ACC112 (cell line): ENCODE results near the gene TRPC6.

Experiments used
- H2AFZ ChIP-seq: fragments of 200-600 bp; sonication (generic); one replicate; pipeline ENCODE4 v1.6.0; 2017; ENCODE audit warnings: antibody characterized with exemption, low read length; ENCODE audit not compliant: unreplicated experiment
- H3K27ac ChIP-seq: fragments of 200-600 bp; sonication (generic); 2 replicates; pipeline ENCODE4 v1.5.1; 2014; ENCODE audit warnings: low read depth, mild to moderate bottlenecking, antibody characterized with exemption, low read length, moderate library complexity
- H3K27me3 ChIP-seq: fragments of 200-600 bp; sonication (generic); 2 replicates; pipeline ENCODE4 v1.6.1; 2014; ENCODE audit warnings: mild to moderate bottlenecking, antibody characterized with exemption, low read length, moderate library complexity, mixed read lengths; ENCODE audit not compliant: insufficient read depth
- H3K36me3 ChIP-seq: fragments of 200-600 bp; sonication (generic); 2 replicates; pipeline ENCODE4 v1.6.1; 2016; ENCODE audit warnings: mild to moderate bottlenecking, antibody characterized with exemption, low read length, moderate library complexity, mixed read lengths; ENCODE audit not compliant: insufficient read depth
- H3K4me1 ChIP-seq: fragments of 200-600 bp; sonication (generic); one replicate; pipeline ENCODE4 v1.6.1; 2016; ENCODE audit warnings: low read length, mixed read lengths; ENCODE audit not compliant: insufficient read depth, unreplicated experiment, control insufficient read depth
- H3K4me3 ChIP-seq: fragments of 200-600 bp; sonication (generic); 2 replicates; pipeline ENCODE4 v1.5.1; 2014; ENCODE audit warnings: mild to moderate bottlenecking, low read depth, low read length
- H3K79me2 ChIP-seq: fragments of 200-600 bp; sonication (generic); one replicate; pipeline ENCODE4 v1.6.0; 2016; ENCODE audit warnings: low read length; ENCODE audit not compliant: control insufficient read depth, unreplicated experiment, insufficient read depth

Gene TRPC6

GRCh38 chr11:101523634-101524260 is 60.1 kb downstream of the TRPC6 start:
- H3K79me2 ChIP-seq = no peaks in the 10 kb centered on the region
- no peak overlapping the region for H2AFZ ChIP-seq
- H3K4me3 ChIP-seq = no peak overlapping the region
- no peaks in the 10 kb centered on the region for H3K36me3 ChIP-seq
- 0 out of 2 replicates have a peak, but pooled peaks cover 3% of the 10 kb centered on the region for H3K27me3 ChIP-seq
- H3K27ac ChIP-seq = no peak overlapping the region
- no peaks in the 10 kb centered on the region for H3K4me1 ChIP-seq

GRCh38 chr11:101523193-101523592 is 60.6 kb downstream of the TRPC6 start:
- no peaks in the 10 kb centered on the region for H3K4me1 ChIP-seq
- H3K36me3 ChIP-seq = no peaks in the 10 kb centered on the region
- H3K79me2 ChIP-seq = no peaks in the 10 kb centered on the region
- H3K4me3 ChIP-seq = no peak overlapping the region
- H3K27ac ChIP-seq = no peak overlapping the region
- H2AFZ ChIP-seq = no peak overlapping the region
- H3K27me3 ChIP-seq = peaks cover 3% of the 10 kb centered on the region; the same call in 1 of the 2 replicates

- peaks cover 15% of the 10 kb centered on the region for H3K27me3 ChIP-seq
- H2AFZ ChIP-seq = no peak overlapping the region
- no peaks in the 10 kb centered on the region for H3K36me3 ChIP-seq
- no peaks in the 10 kb centered on the region for H3K4me1 ChIP-seq
- H3K27ac ChIP-seq = no peak overlapping the region
- no peaks in the 10 kb centered on the region for H3K79me2 ChIP-seq
- H3K4me3 ChIP-seq = no peak overlapping the region
These were observed 62.0 kb downstream of the TRPC6 start for GRCh38 chr11:101521821-101522220.

GRCh38 chr11:101516546-101516945 is 67.3 kb downstream of the TRPC6 start:
- Histone ChIP-seq H3K79me2 (no peaks in the 10 kb centered on the region), H3K36me3 (no peaks in the 10 kb centered on the region), H3K27ac (no peak overlapping the region), H3K4me3 (no peak overlapping the region), H2AFZ (no peak overlapping the region), H3K27me3 (peaks cover 45% of the 10 kb centered on the region), H3K4me1 (no peaks in the 10 kb centered on the region)

- Histone ChIP-seq H3K27me3 (peaks cover 25% of the 10 kb centered on the region; the same call in 1 of the 2 replicates), H3K36me3 (no peaks in the 10 kb centered on the region), H3K79me2 (no peaks in the 10 kb centered on the region), H2AFZ (no peak overlapping the region), H3K4me3 (no peak overlapping the region), H3K4me1 (no peaks in the 10 kb centered on the region), H3K27ac (no peak overlapping the region)
These were observed 72.7 kb downstream of the TRPC6 start for GRCh38 chr11:101511065-101511464.

GRCh38 chr11:101510591-101510990 is 73.2 kb downstream of the TRPC6 start:
- no peak overlapping the region for H2AFZ ChIP-seq
- no peak overlapping the region for H3K4me3 ChIP-seq
- peaks cover 22% of the 10 kb centered on the region; the same call in 1 of the 2 replicates for H3K27me3 ChIP-seq
- no peaks in the 10 kb centered on the region for H3K4me1 ChIP-seq
- H3K27ac ChIP-seq = no peak overlapping the region
- H3K36me3 ChIP-seq = no peaks in the 10 kb centered on the region
- H3K79me2 ChIP-seq = no peaks in the 10 kb centered on the region

GRCh38 chr11:101509922-101510321 is 73.9 kb downstream of the TRPC6 start:
- peaks cover 16% of the 10 kb centered on the region; the same call in 1 of the 2 replicates for H3K27me3 ChIP-seq
- H3K79me2 ChIP-seq = no peaks in the 10 kb centered on the region
- H3K4me3 ChIP-seq = no peak overlapping the region
- no peaks in the 10 kb centered on the region for H3K4me1 ChIP-seq
- no peak overlapping the region for H2AFZ ChIP-seq
- H3K36me3 ChIP-seq = no peaks in the 10 kb centered on the region
- H3K27ac ChIP-seq = no peak overlapping the region

- Histone ChIP-seq H3K27me3 (peaks cover 6% of the 10 kb centered on the region; the same call in 1 of the 2 replicates), H3K4me1 (no peaks in the 10 kb centered on the region), H3K36me3 (no peaks in the 10 kb centered on the region), H2AFZ (no peak overlapping the region), H3K27ac (no peak overlapping the region), H3K4me3 (no peak overlapping the region), H3K79me2 (no peaks in the 10 kb centered on the region)
These were observed 75.4 kb downstream of the TRPC6 start for GRCh38 chr11:101508370-101508769.

GRCh38 chr11:101498891-101499290 is 84.9 kb downstream of the TRPC6 start:
- Histone ChIP-seq H3K79me2 (no peaks in the 10 kb centered on the region), H2AFZ (no peak overlapping the region), H3K4me3 (no peak overlapping the region), H3K27ac (no peak overlapping the region), H3K4me1 (no peaks in the 10 kb centered on the region), H3K27me3 (no peaks in the 10 kb centered on the region), H3K36me3 (no peaks in the 10 kb centered on the region)

- Histone ChIP-seq H3K27ac (no peak overlapping the region), H2AFZ (no peak overlapping the region), H3K4me1 (no peaks in the 10 kb centered on the region), H3K36me3 (no peaks in the 10 kb centered on the region), H3K79me2 (no peaks in the 10 kb centered on the region), H3K27me3 (no peaks in the 10 kb centered on the region), H3K4me3 (no peak overlapping the region)
These were observed 86.5 kb downstream of the TRPC6 start for GRCh38 chr11:101497291-101497690.

- Histone ChIP-seq H3K36me3 (no peaks in the 10 kb centered on the region), H3K4me1 (peaks cover 15% of the 10 kb centered on the region), H3K4me3 (no peak overlapping the region), H3K27me3 (no peaks in the 10 kb centered on the region), H2AFZ (peak overlapping the region; percentile 3), H3K27ac (peak overlapping the region; percentile 50), H3K79me2 (no peaks in the 10 kb centered on the region)
These were observed 96.0 kb downstream of the TRPC6 start for GRCh38 chr11:101487775-101488174.
